ENCODE results near the gene SGPL1. TPM values are rescaled to one million over a fixed set of nuclear protein-coding genes. Genes with fewer than 3 reads are reported as not detected.

SGPL1 gene
- total and polyA plus RNA-seq, 8 donors: 47.5 to 60.6 (median 53.7) TPM

DNA sequence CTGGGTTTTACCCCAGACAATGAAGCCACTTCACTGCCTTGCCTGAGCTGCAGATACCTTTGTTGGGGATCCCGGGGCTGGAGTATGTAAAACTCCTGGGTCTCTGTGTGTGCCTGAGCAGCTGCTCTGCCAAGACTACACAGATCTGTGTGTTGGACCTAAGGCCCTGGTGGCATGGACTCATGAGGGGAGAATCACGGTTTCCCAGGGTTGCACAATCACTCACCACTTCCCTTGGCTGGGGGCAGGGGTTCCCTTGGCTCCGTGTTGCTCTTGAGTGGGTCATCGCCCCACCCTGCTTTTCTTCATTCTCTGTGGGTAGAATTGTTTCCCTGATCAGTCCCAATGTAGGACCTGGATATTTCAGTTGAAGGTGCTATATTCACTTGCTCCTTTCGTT, 16.6 kb upstream of the SGPL1 start:
- intact Hi-C loops (cut with DNase I): no loop called here
- Histone ChIP-seq H3K27ac (no peak overlapping the region), H3K4me1 (no peaks in the 10 kb centered on the region), H3K36me3 (no peaks in the 10 kb centered on the region), H3K27me3 (no peaks in the 10 kb centered on the region), H3K4me3 (no peak overlapping the region), H3K9me3 (no peaks in the 10 kb centered on the region)
- ATAC-seq: peak; percentile 15
- no peak for DNase-seq
- no peak for TF ChIP-seq CTCF (IDR thresholded peaks at IDR 0.05)

- Histone ChIP-seq H3K27ac (no peak overlapping the region), H3K4me1 (no peaks in the 10 kb centered on the region), H3K27me3 (no peaks in the 10 kb centered on the region), H3K4me3 (no peak overlapping the region), H3K36me3 (no peaks in the 10 kb centered on the region), H3K9me3 (no peaks in the 10 kb centered on the region)
- no peak for DNase-seq
- no peak for ATAC-seq
- intact Hi-C loops (cut with DNase I): no loop called here
- no peak for TF ChIP-seq CTCF (IDR thresholded peaks at IDR 0.05)
Observed at GRCh38 chr10:70801854-70802253, 13.9 kb upstream of the SGPL1 start.

GRCh38 chr10:70803775-70804420, 11.8 kb upstream of the SGPL1 start:
- no peaks in the 10 kb centered on the region for H3K4me1 ChIP-seq
- no peak overlapping the region for H3K27ac ChIP-seq
- DNase-seq (no peak), ATAC-seq (peak; percentile 48)
- intact Hi-C loops (cut with DNase I): no loop called here
- H3K9me3 ChIP-seq: no peaks in the 10 kb centered on the region
- H3K27me3 ChIP-seq: no peaks in the 10 kb centered on the region
- no peak overlapping the region for H3K4me3 ChIP-seq
- no peaks in the 10 kb centered on the region for H3K36me3 ChIP-seq
- no peak for TF ChIP-seq CTCF (IDR thresholded peaks at IDR 0.05)

GRCh38 chr10:70804421-70804808, 11.3 kb upstream of the SGPL1 start:
- H3K9me3 ChIP-seq: no peaks in the 10 kb centered on the region
- intact Hi-C loops (cut with DNase I): no loop called here
- peak; percentile 58 for ATAC-seq

More at GRCh38 chr10:70804421-70804808, 11.3 kb upstream of the SGPL1 start:
- no peak for TF ChIP-seq CTCF (IDR thresholded peaks at IDR 0.05)
- Histone ChIP-seq H3K27me3 (no peaks in the 10 kb centered on the region), H3K4me3 (no peak overlapping the region), H3K4me1 (no peaks in the 10 kb centered on the region), H3K27ac (no peak overlapping the region), H3K36me3 (no peaks in the 10 kb centered on the region)
- no peak for DNase-seq
